ENCODE results near the gene SREBF2.

The SREBF2 gene

GRCh38 chr22:41880653-41881052 is 47.7 kb downstream of the SREBF2 start:
- DNase-seq (ENCODE audit: low read depth), result no peak

GRCh38 chr22:41883400-41883799 is 50.5 kb downstream of the SREBF2 start:
- no peak for DNase-seq (ENCODE audit: low read depth)

- DNase-seq (ENCODE audit: low read depth), result no peak
Measured at GRCh38 chr22:41885116-41885515, 52.2 kb downstream of the SREBF2 start.

- DNase-seq (ENCODE audit: low read depth), result no peak
Measured at GRCh38 chr22:41885516-41885915, 52.6 kb downstream of the SREBF2 start.

- DNase-seq (ENCODE audit: low read depth), result no peak
Measured at GRCh38 chr22:41888627-41889200, 55.8 kb downstream of the SREBF2 start.

- DNase-seq (ENCODE audit: low read depth), result no peak
Measured at GRCh38 chr22:41891407-41891806, 58.5 kb downstream of the SREBF2 start.

- DNase-seq (ENCODE audit: low read depth), result no peak
Measured at GRCh38 chr22:41892721-41893120, 59.8 kb downstream of the SREBF2 start.

GRCh38 chr22:41893591-41894375 is 60.9 kb downstream of the SREBF2 start:
- no peak for DNase-seq (ENCODE audit: low read depth)

- no peak for DNase-seq (ENCODE audit: low read depth)
Measured at GRCh38 chr22:41898645-41899044, 65.7 kb downstream of the SREBF2 start.

GRCh38 chr22:41899110-41899509 is 66.2 kb downstream of the SREBF2 start:
- DNase-seq (ENCODE audit: low read depth), result no peak

- no peak for DNase-seq (ENCODE audit: low read depth)
Measured at GRCh38 chr22:41899992-41900651, 67.2 kb downstream of the SREBF2 start.

GRCh38 chr22:41900652-41901312 is 67.9 kb downstream of the SREBF2 start:
- DNase-seq (ENCODE audit: low read depth), result no peak

GRCh38 chr22:41902016-41902415 is 69.1 kb downstream of the SREBF2 start:
- DNase-seq (ENCODE audit: low read depth), result no peak

GRCh38 chr22:41902932-41903421 is 70.1 kb downstream of the SREBF2 start:
- no peak for DNase-seq (ENCODE audit: low read depth)

- no peak for DNase-seq (ENCODE audit: low read depth)
Measured at GRCh38 chr22:41904450-41905410, 71.8 kb downstream of the SREBF2 start.

GRCh38 chr22:41905411-41906202 is 72.7 kb downstream of the SREBF2 start:
- DNase-seq (ENCODE audit: low read depth), result no peak

GRCh38 chr22:41906822-41907221 is 73.9 kb downstream of the SREBF2 start:
- DNase-seq (ENCODE audit: low read depth), result no peak

GRCh38 chr22:41907436-41908401 is 74.8 kb downstream of the SREBF2 start:
- peak; percentile 66 for DNase-seq (ENCODE audit: low read depth)
